NCI-H748 treated with DMSO at 0.1 percent for 48 hours (cell line): Measurements from ENCODE around the gene PAWR.

Experiments used
- DNase-seq: peaks from one replicate; lab custom pipeline; 2025; lab: John Stamatoyannopoulos, UW

PAWR gene, protein sequence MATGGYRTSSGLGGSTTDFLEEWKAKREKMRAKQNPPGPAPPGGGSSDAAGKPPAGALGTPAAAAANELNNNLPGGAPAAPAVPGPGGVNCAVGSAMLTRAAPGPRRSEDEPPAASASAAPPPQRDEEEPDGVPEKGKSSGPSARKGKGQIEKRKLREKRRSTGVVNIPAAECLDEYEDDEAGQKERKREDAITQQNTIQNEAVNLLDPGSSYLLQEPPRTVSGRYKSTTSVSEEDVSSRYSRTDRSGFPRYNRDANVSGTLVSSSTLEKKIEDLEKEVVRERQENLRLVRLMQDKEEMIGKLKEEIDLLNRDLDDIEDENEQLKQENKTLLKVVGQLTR

DNA sequence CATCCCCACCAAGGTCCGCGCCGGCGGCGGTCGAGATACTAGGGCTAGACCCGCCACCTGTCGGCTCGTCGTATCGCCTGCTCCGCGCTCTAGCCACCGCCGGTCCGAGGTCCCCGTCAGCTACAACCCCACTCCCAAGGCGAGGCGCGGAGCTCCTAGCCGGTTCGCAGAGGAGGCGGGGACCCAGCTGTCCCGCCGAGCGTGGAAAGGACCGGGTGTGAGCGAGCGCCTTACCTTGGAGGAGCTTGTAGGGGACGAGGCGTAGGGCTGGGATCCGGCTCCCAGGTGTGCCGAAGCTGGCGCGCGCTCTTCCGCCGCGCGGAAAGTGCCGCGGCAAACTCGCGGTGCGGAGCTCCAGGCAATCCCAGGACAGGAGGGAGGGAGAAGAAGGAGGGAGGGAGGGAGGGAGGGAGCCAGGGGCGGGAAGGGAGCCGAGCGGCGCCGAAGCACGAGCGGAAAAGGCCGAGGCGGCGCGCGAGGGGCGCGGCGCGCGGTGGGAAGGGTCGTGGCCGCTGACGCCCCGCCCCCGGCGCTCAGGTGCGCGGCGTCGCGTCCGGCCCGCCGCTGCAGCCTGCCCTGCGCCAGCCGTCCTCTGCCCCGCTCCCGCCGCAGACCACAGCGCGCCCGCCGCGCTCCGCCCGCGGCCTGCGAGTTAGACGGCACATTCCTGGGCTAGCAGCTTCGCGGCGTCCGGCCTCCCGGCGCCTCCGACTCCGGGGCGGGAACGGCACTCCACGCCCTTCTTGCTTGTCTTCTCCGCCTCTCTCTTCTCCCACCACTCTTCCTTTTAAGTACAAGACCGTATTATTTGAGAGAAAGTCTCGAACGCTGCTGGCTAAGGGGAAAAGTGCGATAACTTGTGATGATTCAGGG, at the start of gene PAWR:
Gene PAWR, minus strand, starts transcription at position 327 of the 873 bp plus-strand sequence. CDS start 720 bp downstream, outside the sequence.
- DNase-seq: peak; percentile 89

DNA sequence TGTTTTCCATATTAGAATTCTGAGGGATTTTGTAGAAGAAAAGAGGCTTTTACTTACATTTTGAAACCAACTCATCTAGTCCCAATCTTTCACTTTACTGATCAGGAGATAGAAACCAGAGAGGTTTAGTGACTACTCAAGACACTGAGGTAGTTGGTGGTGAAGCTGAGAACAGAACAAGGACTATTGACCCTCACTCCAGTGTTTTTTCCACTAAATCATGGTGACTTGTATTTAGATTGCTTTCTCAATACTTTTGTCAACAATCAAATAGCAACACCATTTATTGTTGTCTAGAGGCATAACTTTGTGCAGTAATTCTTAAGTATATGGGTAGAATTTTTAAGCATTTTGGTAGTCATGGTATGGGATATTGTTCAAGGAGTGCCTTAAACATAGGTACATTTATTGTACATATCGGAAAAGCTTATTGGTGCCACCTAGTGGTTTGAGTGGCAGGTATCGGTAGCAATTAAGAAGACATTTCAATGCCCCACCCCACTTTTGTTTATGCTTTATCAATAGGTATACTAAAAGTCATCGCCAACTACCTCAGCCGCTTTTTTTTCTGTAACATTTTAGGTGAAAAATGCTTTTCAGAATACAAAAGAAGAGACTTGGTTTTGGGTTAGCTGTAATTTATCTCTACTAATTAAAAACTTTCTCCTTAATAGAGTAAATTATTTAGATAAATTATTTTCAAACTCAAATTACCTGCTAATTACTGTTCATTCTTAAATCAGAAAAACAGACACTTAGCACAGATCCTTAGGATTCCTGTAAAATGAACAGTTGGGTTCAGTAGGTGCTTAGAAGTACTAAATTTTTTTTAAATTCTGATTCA, 47.3 kb upstream of the PAWR start:
- peak; percentile 81 for DNase-seq

DNA sequence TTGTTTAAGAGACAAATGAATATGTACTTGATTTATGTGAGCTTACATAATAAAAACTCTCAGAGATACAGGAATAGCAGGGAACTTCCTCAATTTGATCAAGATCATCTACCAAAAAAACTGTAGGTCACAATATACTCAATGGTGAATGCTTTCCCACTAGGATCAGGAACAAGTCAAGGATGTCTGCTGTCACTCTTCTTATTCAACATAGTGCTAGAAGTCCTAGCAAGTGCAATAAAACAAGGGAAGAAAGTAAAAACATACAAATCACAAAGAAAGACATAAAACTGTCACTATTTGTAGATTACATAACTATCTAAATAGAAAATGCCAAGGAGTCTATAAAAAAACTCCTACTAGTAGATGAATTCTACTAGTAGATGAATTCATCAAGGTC, 41.9 kb upstream of the PAWR start:
- no peak for DNase-seq

DNA sequence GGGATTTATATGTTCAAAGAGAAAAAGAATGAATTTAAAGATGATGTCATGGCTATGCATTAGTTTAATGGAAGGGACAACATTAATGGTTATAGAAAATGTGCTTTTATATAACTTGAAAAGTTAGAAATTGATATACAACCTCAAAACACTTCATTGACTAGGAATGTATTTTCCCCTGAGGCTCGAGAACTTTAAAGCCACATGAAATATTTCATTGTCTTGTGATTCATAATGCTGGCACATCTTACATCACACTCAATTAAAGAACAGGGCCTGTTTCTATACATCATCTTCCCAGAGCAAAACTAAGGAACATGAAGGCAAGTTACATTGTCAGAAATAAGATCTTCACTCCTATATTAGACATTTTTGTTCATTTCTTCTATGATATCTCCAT, 35.2 kb upstream of the PAWR start:
- DNase-seq: no peak

DNA sequence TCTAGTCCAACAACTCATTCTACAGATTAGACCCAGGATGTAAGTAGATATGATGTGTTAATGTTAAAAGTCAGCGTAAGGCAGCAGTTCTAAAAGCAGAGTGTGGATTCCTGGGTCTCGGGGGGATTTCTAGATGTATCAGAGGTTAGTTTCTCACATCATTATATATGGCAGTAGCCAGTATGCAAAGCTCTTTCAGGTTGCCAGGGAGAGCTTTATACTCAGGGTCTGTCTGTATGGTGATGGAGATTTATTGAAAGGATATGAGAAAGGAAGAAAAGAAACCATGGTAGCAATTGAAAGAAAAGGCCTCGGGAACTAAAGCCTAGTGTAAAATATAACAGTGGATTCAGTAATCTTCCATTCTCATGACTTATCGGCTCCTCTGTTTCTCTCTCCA, 26.2 kb upstream of the PAWR start:
- no peak for DNase-seq

DNA sequence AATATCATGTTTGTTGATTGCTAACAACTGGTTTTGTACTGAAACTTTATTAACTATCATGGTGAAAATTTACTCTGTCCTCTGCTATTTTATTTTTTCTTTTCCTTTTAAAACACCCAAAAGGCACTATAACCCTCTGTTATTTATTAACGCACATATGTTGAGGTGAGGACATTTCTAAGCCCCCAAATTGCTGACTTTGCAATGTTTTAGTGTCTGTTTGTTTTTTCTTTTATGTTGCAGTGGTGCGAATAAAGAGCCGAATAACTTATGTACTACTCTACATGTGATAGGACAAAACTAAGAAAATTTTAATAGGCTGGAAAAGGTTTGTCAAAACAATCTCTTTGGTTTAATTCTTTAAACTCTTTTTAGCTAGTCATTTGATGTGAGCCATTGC, 24.5 kb upstream of the PAWR start:
- DNase-seq: no peak

DNA sequence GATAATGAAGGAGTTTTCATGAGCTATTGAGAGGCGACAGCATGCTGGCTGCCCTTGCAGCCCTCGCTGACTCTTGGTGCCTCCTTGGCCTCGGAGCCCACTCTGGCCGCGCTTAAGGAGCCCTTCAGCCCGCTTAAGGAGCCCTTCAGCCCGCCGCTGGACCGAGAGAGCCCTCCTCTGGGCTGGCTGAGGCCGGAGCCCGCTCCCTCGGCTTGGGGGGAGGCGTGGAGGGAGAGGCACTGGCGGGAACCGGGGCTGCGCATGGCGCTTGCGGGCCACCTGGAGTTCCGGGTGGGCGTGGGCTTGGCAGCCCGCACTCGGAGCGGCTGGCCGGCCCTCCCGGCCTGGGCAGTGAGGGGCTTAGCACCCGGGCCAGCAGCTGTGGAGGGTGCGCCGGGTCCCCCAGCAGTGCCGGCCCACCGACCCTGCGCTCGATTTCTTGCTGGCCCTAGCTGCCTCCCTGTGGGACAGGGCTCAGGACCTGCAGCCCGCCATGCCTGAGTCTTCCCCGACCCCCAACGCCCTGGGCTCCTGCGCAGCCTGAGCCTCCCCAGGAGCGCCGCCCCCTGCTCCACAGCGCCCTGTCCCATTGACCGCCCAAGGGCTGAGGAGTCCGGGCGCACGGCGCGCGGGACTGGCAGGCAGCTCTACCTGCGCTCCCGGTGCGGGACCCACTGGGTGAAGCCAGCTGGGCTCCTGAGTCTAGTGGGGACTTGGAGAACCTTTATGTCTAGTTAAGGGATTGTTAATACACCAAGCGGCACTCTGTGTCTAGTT, 20.1 kb upstream of the PAWR start:
- DNase-seq: no peak

DNA sequence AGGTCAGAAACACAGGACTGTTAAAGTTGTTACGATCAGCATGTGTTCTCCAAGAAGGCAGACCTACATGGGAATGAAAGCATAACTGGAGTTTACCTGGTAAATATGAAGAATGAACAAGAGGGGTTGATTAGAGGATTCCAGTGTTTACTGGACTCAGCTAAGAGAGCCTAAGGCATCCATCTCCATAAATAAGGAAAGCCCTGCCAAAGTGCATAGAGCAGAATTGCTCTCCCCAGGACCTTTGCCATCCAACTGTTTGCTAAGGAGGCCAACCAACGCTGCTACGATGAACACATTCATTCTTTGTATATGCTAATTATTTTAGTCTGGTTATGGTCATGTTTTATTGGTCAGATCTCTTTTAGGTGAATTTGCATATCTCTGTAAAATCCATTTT, 17.1 kb upstream of the PAWR start:
- no peak for DNase-seq

DNA sequence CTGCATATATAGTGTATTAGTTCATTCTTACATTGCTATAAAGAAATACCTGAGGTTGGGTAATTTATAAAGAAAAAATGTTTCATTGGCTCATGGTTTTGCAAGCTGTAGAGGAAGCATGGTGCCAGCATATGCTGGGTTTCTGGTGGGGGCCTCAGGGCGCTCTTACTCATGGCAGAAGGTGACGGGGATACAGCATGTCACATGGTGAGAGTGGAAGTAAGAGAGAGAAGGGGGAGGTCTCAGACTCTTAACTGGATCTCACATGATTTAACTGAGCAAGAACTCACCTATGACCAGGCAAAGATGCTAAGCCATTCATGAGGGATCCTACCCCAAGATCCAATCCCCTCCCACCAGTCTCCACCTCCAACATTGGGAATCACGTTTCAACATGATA, 15.9 kb upstream of the PAWR start:
- no peak for DNase-seq

DNA sequence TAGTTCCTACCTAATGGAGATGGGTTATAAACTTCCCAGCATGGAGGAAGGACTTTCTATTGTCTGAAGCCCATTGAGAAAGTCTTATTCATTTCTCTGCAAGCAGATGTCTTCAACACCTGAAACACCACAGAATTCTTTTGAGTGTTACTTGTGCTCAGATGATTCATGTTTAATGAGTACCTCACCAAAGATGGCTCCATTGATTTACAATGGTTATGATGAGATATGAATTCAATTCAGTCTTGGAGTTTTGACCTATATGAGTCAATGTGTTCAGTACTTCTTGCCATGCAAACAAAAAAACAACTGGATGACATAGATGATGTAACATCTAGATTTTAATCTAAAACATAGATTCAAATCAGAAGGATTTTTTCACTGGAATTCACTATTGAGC, 15.4 kb upstream of the PAWR start:
- DNase-seq: no peak

DNA sequence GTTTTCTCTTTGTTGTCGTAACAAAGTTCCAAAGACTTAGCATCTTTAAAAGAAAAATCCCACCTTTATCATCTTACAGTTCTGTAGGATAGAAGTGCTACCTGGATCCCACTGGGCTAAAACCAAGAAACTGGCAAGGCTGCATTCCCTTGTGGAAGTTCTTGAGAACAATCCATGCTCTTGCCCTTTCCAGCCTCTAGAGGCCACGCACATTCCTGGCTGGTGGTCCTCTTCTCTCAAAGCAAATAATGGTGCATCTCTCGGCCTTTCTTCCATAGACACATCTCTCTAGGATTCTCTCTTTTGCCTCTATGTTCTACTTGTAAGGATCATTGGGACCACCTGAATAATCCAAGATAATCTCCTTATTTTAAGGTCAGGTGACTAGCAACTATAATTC, 8.2 kb upstream of the PAWR start:
- no peak for DNase-seq

DNA sequence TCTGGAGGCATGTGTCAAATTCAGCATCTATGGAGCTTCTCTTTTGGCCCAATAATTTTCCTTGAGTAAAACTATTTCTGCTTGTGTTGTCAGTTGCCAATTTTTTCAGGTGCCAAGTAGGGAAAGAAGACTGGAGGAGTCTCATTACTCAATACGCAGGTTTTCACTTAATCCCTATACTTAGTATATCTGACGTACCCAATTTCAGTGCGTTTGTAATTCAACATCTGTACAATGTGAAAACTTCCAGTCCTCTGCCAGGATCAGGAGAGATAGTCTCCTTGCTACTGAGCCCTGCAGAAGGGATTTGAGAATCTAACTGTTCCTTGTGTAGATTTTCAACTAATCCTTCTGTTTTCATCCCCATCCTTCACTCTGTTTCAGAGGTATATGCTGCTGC, 5.7 kb upstream of the PAWR start:
- DNase-seq: no peak

DNA sequence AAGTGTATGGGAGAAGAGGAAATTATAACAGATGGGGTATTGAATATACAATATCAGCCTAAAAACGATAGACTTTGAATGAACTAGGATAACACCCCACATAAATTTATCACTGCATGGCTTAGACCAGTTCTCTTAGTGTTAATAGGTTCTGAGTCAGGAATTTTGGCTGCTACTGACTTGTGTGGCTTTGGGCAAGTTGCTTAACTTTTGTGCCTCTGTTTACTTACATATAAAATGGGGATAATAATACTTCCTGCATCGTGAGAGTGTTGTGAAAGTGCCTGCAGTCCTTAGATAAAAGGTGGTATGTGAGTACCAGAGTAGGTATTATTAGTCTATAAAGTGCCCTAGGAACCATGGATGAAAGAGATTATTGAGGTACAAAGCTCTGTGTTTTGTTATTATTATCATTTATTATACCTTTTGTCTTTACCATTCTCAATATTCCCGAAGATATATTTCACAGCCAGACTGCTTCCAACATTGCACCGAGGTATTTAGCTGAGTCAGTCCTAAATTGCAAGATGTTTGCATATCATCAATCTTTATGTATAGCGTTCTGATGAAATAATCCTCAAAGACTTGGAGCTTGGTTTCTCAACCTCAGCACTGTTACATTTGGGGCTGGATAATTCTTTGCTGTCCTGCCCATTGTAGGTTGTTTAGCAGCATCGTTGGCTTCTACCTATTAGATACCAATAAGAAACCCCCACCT, 2.3 kb upstream of the PAWR start:
- DNase-seq: no peak

DNA sequence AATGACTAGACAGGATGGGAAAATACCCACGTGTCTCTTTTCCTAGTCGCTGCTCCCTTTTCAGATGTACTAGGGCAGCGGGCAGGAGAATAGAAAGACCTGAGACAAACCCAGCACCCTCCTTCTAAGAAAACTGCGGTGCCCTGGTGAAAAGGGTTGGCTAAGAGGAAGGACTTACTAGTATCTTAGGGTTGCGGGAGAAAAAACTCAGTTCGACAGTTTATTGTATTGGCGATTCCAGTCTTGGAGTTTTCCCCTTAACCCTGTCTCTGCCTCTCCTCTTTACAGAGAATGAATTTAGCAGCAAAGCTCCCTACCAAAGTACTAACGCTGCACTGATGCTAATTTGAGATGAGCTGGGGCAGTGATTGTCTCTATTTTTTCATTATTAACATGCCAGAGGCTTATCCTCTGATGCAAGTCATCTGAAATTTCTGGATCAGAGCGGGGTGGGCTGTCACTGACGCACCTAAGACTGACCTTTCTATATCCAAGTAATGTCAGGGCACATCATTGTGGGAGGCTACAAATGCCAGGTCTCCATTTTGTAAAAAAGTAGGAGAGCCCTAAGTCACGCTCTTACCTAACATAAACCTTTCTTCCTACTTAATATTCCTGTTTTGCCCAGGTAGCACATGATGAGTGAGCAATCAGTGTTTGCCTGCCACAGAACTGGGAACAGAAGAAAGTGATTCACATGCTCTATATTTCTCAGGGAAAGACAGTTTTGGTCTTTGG, 916 bp upstream of the PAWR start:
- peak; percentile 58 for DNase-seq

DNA sequence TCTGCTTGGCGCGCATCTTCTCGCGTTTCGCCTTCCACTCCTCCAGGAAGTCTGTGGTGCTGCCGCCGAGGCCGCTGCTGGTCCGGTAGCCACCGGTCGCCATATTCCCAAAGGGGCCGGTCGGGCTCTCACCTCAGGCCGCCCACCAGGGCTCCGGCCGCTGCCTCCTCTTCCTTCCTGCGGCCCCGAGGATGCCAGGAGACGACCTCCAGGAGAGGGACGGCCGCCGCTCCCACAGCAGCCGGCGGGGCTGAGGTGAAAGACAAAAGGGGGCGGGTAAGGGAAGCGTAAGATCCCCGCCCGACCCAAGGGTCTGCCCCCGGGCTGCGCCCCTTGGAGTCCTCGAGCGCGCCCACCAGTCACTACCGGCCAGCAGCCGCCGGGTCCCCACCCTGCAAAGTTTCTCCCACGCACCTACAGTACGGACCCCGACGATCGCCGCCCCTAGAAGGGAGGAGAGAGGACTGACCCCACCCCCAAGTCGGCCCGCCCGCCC, 574 bp downstream of the PAWR start:
- DNase-seq: no peak

DNA sequence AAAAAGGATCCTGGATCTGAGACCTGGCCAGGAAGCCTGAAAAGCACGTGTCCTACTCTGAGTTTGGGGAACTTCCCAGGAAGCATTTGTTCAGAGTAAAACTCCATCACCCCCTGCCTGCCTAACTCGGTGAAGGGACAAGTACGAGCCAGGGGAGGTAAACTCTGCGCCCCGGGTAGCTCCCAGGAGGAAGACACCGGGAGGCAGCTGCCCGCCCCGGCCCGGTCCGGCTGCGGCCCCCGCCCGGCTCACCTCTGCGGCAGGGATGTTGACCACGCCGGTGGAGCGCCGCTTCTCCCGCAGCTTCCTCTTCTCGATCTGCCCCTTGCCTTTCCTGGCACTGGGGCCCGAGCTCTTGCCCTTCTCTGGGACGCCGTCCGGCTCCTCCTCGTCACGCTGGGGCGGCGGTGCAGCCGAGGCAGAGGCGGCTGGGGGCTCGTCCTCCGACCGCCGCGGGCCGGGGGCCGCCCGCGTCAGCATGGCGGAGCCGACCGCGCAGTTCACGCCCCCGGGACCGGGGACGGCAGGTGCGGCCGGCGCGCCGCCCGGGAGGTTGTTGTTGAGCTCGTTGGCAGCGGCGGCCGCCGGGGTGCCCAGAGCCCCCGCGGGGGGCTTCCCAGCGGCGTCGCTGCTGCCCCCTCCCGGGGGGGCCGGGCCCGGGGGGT, 1.2 kb downstream of the PAWR start:
- no peak for DNase-seq

DNA sequence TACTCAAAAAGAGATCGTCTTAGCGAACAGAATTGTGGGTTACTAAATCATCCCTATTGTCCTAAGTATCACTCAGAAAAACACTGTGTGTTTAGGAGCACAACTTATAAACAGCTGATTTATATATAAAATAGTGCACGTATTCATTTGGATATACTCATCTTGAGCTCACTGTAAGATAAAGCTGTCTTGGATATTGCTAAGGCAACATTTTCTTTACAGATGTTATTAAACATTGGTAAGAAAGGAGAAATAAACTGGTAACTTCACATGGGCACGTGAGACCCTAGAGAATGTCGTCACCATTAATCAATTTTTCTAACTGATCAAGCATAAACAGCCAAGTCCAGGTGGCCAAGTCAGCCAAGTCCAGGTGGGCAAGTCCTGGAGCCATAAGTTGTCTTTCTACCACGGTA, 1.7 kb downstream of the PAWR start:
- DNase-seq: peak; percentile 41

DNA sequence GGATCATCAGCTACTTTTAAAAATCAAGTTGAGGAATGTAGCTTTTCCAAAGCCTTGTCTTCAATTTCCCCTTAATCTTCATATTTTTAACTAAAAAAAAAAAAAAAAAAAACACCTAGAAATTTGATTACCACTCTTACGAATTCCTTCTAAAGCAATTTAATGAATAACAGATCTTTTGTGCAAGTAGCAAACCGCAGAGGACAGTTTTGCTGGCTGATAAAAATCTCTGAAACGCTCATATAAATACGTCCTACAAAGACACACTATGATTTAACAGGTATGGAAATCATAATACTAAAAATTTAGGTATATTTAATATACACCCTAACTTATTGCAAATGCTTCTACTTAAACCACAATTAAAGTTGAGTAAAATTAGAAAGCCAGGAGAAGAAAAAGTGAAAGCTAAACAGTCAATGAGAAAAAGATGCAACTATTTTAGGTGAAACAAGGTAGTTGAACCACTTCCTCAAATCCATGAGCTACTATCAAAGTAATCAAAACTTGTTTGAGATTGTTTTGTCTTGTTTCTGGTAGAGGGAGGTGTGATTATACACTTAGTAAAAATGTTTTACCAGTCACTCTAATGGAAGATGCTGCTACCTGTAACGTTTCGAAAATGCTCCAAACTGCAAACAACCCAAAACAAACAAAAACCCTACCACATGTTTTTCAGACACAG, 2.2 kb downstream of the PAWR start:
- no peak for DNase-seq

DNA sequence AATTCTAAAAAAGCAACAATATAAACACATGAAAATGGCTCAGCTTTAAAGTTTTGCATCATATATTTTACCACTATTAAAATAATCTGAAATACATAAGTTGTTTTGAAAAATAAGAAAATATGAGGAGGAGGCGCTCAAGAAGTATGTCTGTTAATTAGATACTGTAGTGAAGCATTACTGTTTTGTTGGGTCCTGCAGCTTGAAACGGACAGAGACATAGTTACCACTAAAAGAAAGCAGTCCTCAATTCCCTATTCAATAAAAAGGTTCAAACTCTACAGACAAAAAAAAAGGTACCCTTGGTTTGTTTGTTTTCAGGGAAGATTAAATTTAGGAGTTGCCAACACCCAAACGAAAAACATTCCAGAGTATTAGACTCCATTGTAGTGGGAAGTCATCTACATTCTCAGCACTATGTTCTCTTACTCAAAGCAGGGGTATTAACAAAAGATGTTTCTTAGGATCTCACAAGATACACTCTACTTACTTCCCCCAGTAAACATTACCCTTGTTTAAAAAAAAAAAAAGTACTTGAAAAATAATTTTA, 3.0 kb downstream of the PAWR start:
- no peak for DNase-seq
